ENCODE results near the gene LYPLA2.
"Not testable (repeated sequence)": the region's sequence is repeated elsewhere in the genome, so short reads cannot be mapped to it uniquely, and the experiment has no call there.

LYPLA2 gene

DNA sequence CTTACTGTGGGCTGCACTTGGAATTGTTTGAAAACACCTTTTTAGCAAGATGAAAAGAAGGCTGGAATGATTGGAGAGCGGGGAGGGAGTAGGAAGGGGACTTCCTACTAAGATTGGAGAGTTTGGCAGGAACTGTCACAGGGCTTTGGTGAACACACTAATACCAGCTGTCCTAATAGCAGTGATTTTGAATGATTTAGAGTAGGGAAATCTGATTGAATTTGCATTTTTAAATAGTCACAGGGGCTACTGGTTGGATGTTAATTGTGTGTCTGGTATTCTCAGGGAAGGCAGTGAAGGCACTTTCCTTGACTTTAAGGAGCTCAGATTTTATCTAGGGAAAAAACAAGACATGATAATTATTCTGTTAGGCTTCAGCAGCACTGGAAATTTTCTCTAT is 36.8 kb downstream of the LYPLA2 start:
- TF ChIP-seq, protein P1, sequence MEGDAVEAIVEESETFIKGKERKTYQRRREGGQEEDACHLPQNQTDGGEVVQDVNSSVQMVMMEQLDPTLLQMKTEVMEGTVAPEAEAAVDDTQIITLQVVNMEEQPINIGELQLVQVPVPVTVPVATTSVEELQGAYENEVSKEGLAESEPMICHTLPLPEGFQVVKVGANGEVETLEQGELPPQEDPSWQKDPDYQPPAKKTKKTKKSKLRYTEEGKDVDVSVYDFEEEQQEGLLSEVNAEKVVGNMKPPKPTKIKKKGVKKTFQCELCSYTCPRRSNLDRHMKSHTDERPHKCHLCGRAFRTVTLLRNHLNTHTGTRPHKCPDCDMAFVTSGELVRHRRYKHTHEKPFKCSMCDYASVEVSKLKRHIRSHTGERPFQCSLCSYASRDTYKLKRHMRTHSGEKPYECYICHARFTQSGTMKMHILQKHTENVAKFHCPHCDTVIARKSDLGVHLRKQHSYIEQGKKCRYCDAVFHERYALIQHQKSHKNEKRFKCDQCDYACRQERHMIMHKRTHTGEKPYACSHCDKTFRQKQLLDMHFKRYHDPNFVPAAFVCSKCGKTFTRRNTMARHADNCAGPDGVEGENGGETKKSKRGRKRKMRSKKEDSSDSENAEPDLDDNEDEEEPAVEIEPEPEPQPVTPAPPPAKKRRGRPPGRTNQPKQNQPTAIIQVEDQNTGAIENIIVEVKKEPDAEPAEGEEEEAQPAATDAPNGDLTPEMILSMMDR (IDR thresholded peaks at IDR 0.05; ENCODE audit: low read depth, low read length, missing control alignments) = no peak
- DNase-seq = no peak

DNA sequence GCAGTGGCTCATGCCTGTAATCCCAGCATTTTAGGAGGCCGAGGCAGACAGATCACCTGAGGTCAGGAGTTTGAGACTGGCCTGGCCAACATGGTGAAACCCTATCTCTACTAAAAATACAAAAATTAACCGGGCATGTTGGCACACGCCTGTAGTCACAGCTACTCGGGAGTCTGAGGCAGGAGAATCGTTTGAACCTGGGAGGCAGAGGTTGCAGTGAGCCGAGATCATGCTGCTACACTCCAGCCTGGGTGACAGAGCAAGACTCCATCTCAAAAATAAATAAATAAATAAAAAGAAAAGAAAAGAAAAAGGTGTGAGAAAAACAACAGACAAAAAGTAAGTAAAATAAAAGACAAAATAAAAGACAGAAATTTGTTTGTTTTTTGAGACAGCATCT is 43.2 kb downstream of the LYPLA2 start:
- in situ Hi-C loops (cut with HindIII; ENCODE audit: low pct_ligation_motif_present, low sequenced_read_pairs); DNase-seq; H3K4me3 ChIP-seq (ENCODE audit: low read depth, low read length); H3K27me3 ChIP-seq (replicated peaks); H3K27ac ChIP-seq; H3K36me3 ChIP-seq (replicated peaks): not testable (repeated sequence)

More for the DNA sequence above, 36.8 kb downstream of the LYPLA2 start:
- Histone ChIP-seq H3K36me3 (replicated peaks) (no peaks in the 10 kb centered on the region), H3K4me3 (ENCODE audit: low read depth, low read length) (no peak overlapping the region), H3K27ac (no peak overlapping the region), H3K27me3 (replicated peaks) (no peaks in the 10 kb centered on the region)
- in situ Hi-C loops (cut with HindIII; ENCODE audit: low pct_ligation_motif_present, low sequenced_read_pairs) = no loop called here

- Histone ChIP-seq H3K4me3 (ENCODE audit: low read depth, low read length) (no peak overlapping the region), H3K27ac (no peak overlapping the region), H3K36me3 (replicated peaks) (no peaks in the 10 kb centered on the region), H3K27me3 (replicated peaks) (peaks cover 2% of the 10 kb centered on the region)
- in situ Hi-C loops (cut with HindIII; ENCODE audit: low pct_ligation_motif_present, low sequenced_read_pairs) = no loop called here
- TF ChIP-seq, protein P1 (IDR thresholded peaks at IDR 0.05; ENCODE audit: low read depth, low read length, missing control alignments) = no peak
- DNase-seq = no peak
Observed at GRCh38 chr1:23836037-23836436, 45.1 kb downstream of the LYPLA2 start.

DNA sequence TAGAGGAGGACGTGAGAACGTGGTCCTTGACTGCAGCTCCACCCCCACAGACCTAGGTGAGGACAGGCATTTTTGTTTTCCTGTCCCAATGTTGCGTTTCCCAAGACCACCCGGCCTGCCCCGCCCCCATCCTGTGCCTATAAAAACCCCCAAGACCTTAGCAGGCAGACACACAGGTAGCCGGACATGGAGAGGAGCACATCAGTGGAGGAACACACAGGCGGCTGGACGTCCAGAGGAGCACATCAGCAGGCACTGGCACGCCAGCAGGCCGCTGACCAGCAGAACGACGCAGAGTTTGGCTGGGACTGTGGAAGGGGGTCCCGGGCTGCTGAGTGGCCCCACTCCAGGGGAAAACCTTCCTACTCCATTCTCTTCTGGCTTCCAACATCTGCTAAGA is 47.0 kb downstream of the LYPLA2 start:
- peaks cover 2% of the 10 kb centered on the region for H3K27me3 ChIP-seq (replicated peaks)
- TF ChIP-seq, protein P1 (IDR thresholded peaks at IDR 0.05; ENCODE audit: low read depth, low read length, missing control alignments) = no peak
- no peak overlapping the region for H3K27ac ChIP-seq
- H3K36me3 ChIP-seq (replicated peaks) = no peaks in the 10 kb centered on the region
- no peak overlapping the region for H3K4me3 ChIP-seq (ENCODE audit: low read depth, low read length)
- no peak for DNase-seq
- in situ Hi-C loops (cut with HindIII; ENCODE audit: low pct_ligation_motif_present, low sequenced_read_pairs) = no loop called here

DNA sequence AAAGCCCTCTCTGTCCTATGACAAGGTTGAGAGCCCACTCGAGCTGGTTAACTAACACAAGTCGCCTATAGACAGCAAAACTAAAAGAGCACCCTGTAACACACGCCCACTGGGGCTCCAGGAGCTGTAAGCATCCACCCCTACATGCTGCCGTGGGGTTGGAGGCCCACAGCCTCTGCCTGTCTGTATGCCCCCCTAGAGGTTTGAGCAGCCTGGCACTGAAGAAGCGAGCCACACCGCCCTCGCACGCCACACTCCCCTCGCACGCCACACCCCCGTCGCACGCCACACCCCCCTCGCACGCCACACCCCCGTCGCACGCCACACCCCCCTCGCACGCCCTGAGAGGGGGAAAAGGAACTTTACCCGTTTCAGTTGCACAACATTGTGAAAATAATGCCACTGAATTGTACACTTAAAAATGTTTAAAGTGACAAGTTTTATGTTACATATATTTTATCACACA is 47.5 kb downstream of the LYPLA2 start:
- Histone ChIP-seq H3K27ac (no peak overlapping the region), H3K36me3 (replicated peaks) (no peaks in the 10 kb centered on the region), H3K4me3 (ENCODE audit: low read depth, low read length) (peak overlapping the region; percentile 40), H3K27me3 (replicated peaks) (peaks cover 2% of the 10 kb centered on the region)
- in situ Hi-C loops (cut with HindIII; ENCODE audit: low pct_ligation_motif_present, low sequenced_read_pairs) = no loop called here
- TF ChIP-seq, protein P1 (IDR thresholded peaks at IDR 0.05; ENCODE audit: low read depth, low read length, missing control alignments) = no peak
- DNase-seq = peak; percentile 11

DNA sequence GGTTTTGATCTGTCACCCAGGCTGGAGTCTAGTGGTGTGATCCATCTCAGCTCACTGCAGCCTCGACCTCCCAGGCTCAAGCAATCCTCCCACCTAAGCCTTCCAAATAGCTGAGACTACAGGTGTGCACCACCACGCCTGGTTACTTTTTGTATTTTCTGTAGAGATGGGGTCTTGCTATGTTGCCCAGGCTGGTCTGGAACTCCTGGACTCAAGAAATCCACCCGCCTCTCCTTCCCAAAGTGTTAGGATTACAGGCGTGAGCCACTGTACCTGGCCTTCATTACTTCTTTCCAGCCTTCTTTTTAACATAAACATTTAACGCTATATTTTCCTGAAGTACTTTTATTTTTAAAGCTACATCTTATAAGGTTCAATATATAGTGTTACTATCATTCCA is 52.7 kb downstream of the LYPLA2 start:
- in situ Hi-C loops (cut with HindIII; ENCODE audit: low pct_ligation_motif_present, low sequenced_read_pairs) = no loop called here
- Histone ChIP-seq H3K4me3 (ENCODE audit: low read depth, low read length) (no peak overlapping the region), H3K27me3 (replicated peaks) (no peaks in the 10 kb centered on the region), H3K27ac (no peak overlapping the region), H3K36me3 (replicated peaks) (no peaks in the 10 kb centered on the region)
- DNase-seq = no peak
- TF ChIP-seq, protein P1 (IDR thresholded peaks at IDR 0.05; ENCODE audit: low read depth, low read length, missing control alignments) = no peak
